A549 (cell line): ENCODE results near the gene GPR55. TPM values are rescaled to one million over a fixed set of nuclear protein-coding genes. Genes with fewer than 3 reads are reported as not detected.

Experiments
- ATAC-seq, 2 experiments: fragments of 200-7000 bp in 1 of 2; fragments of >200 bp in 1 of 2; cut with Nextera tagmentation in 1 of 2; cut with Tn5 transposase in 1 of 2; 3 replicates each; pipeline versions ENCODE4 v1.8.0 to v1.9.1; 2018 to 2020; ENCODE audit warnings: mild to moderate bottlenecking in 1 of 2, moderate library complexity in 1 of 2
- CTCF ChIA-PET: fragments of 300-600 bp; sonication (Branson Sonifier 250); formaldehyde crosslinking; extraction: SDS; loops from one replicate; lab custom pipeline; 2021; ENCODE audit warnings: antibody characterized with exemption, inconsistent platforms; lab: Yijun Ruan, JAX
- POLR2A ChIA-PET: fragments of 350-600 bp; formaldehyde crosslinking; extraction: SDS; loops from one replicate; lab custom pipeline; 2021; ENCODE audit warnings: antibody characterized with exemption, inconsistent platforms; lab: Yijun Ruan, JAX
- DNase-seq, 2 experiments: peaks; one replicate each; pipeline versions ENCODE4 v3.0.0 to v3.0.0-alpha.2; 2011 to 2016; ENCODE audit warnings: low read depth in 1 of 2, low spot score in 1 of 2
- FAIRE-seq: peaks from 2 replicates; lab custom pipeline; 2011; peaks lifted over from hg19 to GRCh38; lab: Jason Lieb, UNC
- H3K27ac ChIP-seq, 2 experiments: fragments of >200 bp; sonication (Bioruptor Twin); formaldehyde crosslinking; 3 replicates each; pipeline ENCODE4 v1.5.1; 2016 to 2017
- H3K4me1 ChIP-seq: fragments of >200 bp; sonication (Bioruptor Twin); formaldehyde crosslinking; 3 replicates; pipeline ENCODE4 v1.6.1; 2016
- H3K4me2 ChIP-seq: fragments of >200 bp; sonication (Bioruptor Twin); formaldehyde crosslinking; 3 replicates; pipeline ENCODE4 v1.6.1; 2016
- H3K4me3 ChIP-seq: fragments of >200 bp; sonication (Bioruptor Twin); formaldehyde crosslinking; 3 replicates; pipeline ENCODE4 v1.5.1; 2016
- H3K9me3 ChIP-seq: fragments of >200 bp; sonication (Bioruptor Twin); formaldehyde crosslinking; 3 replicates; pipeline ENCODE4 v1.6.1; 2016
- BCL3 ChIP-seq: fragments of >200 bp; sonication (Bioruptor Twin); formaldehyde crosslinking; IDR thresholded peaks from 3 replicates; pipeline ENCODE4 v1.6.1; 2016
- CBX8 ChIP-seq: fragments of 200-600 bp; sonication (generic); IDR thresholded peaks from 2 replicates; pipeline ENCODE4 v1.6.1; 2016
- E2F6 ChIP-seq: IDR thresholded peaks from 2 replicates; pipeline ENCODE4 v1.6.1; 2012; ENCODE audit warnings: low read depth, borderline replicate concordance
- EHF ChIP-seq: fragments of 250-450 bp; sonication (Bioruptor Pico); IDR thresholded peaks from 2 replicates; pipeline ENCODE4 v1.5.0; 2020; ENCODE audit warnings: mild to moderate bottlenecking
- EP300 ChIP-seq, 2 experiments: fragments of >200 bp; sonication (Bioruptor Twin); formaldehyde crosslinking; IDR thresholded peaks; 2 replicates in 1 of 2; 3 replicates in 1 of 2; pipeline ENCODE4 v1.6.1; 2016 to 2017
- FOSB ChIP-seq: fragments of 250-450 bp; sonication (Bioruptor Pico); IDR thresholded peaks from 2 replicates; pipeline ENCODE4 v1.5.0; 2020; ENCODE audit warnings: mild to moderate bottlenecking, moderate library complexity
- FOXS1 ChIP-seq: fragments of 250-450 bp; sonication (Bioruptor Pico); IDR thresholded peaks from 2 replicates; pipeline ENCODE4 v1.5.0; 2020; ENCODE audit warnings: mild to moderate bottlenecking, moderate library complexity
- GATA3 ChIP-seq: IDR thresholded peaks from 2 replicates; pipeline ENCODE4 v1.6.1; 2012; ENCODE audit warnings: borderline replicate concordance
- HES2 ChIP-seq: fragments of >200 bp; sonication (Bioruptor Twin); formaldehyde crosslinking; IDR thresholded peaks from 2 replicates; pipeline ENCODE4 v1.6.1; 2016
- HEYL ChIP-seq: fragments of 250-450 bp; sonication (Bioruptor Pico); IDR thresholded peaks from 2 replicates; pipeline ENCODE4 v1.8.0; 2021; ENCODE audit warnings: mild to moderate bottlenecking, moderate library complexity
- HOXB5 ChIP-seq: fragments of 250-450 bp; sonication (Bioruptor Pico); IDR thresholded peaks from 2 replicates; pipeline ENCODE4 v1.5.0; 2020; ENCODE audit warnings: mild to moderate bottlenecking, moderate library complexity
- MAX ChIP-seq: IDR thresholded peaks from 2 replicates; pipeline ENCODE4 v1.6.1; 2012
- MYC ChIP-seq: IDR thresholded peaks from 2 replicates; pipeline ENCODE4 v1.6.1; 2012; ENCODE audit warnings: mild to moderate bottlenecking, inconsistent platforms, low read length, improper control_type of control experiment, borderline replicate concordance
- NFE2L2 ChIP-seq: fragments of 150-350 bp; conservative IDR thresholded peaks from 2 replicates; pipeline ENCODE4 v1.6.1; 2014; ENCODE audit warnings: low read length
- NR3C1 ChIP-seq: fragments of >200 bp; sonication (Bioruptor Twin); formaldehyde crosslinking; IDR thresholded peaks from 3 replicates; pipeline ENCODE4 v1.6.1; 2017
- PHF8 ChIP-seq: fragments of 200-600 bp; sonication (generic); IDR thresholded peaks from 2 replicates; pipeline ENCODE4 v1.6.1; 2016; ENCODE audit warnings: low read depth, mild to moderate bottlenecking, antibody characterized with exemption, moderate library complexity, borderline replicate concordance
- POLR2AphosphoS2 ChIP-seq: conservative IDR thresholded peaks from 2 replicates; pipeline ENCODE4 v1.6.1; 2012; ENCODE audit warnings: low read length, improper control_type of control experiment, inconsistent platforms
- RARB ChIP-seq: fragments of 250-450 bp; sonication (Bioruptor Pico); IDR thresholded peaks from 2 replicates; pipeline ENCODE4 v1.8.0; 2021; ENCODE audit warnings: mild to moderate bottlenecking, moderate library complexity
- RNF2 ChIP-seq: fragments of 200-600 bp; sonication (generic); IDR thresholded peaks from 2 replicates; pipeline ENCODE4 v1.6.1; 2016; ENCODE audit warnings: low read depth, mild to moderate bottlenecking, antibody characterized with exemption, moderate library complexity, borderline replicate concordance
- SMC3 ChIP-seq: fragments of >200 bp; sonication (Bioruptor Twin); formaldehyde crosslinking; IDR thresholded peaks from 3 replicates; pipeline ENCODE4 v1.6.1; 2018; ENCODE audit warnings: inconsistent platforms
- TFCP2L1 ChIP-seq: fragments of 250-450 bp; sonication (Bioruptor Pico); IDR thresholded peaks from 2 replicates; pipeline ENCODE4 v1.5.0; 2021; ENCODE audit warnings: mild to moderate bottlenecking
- ZC3H11A ChIP-seq: fragments of 450-650 bp; IDR thresholded peaks from 2 replicates; pipeline ENCODE4 v1.6.1; 2014; ENCODE audit warnings: antibody characterized with exemption, mild to moderate bottlenecking
- ZNF302 ChIP-seq: fragments of 250-450 bp; sonication (Bioruptor Pico); IDR thresholded peaks from 2 replicates; pipeline ENCODE4 v1.9.0; 2021; ENCODE audit warnings: inconsistent platforms, mild to moderate bottlenecking, moderate library complexity
- WGBS: methylation state at CpG from one replicate; pipeline ENCODE4 v1.1.6; 2017; ENCODE audit errors: missing lambda C conversion rate; 5-methylcytosine and 5-hydroxymethylcytosine counted together
- polyA plus RNA-seq, 4 experiments: library from polyadenylated mRNA; depleted of rRNA in 3 of 4; stranded (reverse); fragments of >200 nt; fragmentation: RNase III in 1 of 4; extraction: RNeasy Plus Mini Kit Qiagen cat#74134 plus additional on column Dnase treatment in 1 of 4; gene quantifications; 2 replicates in 3 of 4; 3 replicates in 1 of 4; pipeline ENCODE4 v1.2.3, GENCODE V29; 2011 to 2017

GPR55 gene
- polyA plus RNA-seq, 2 of the 4 experiments (the other 2 are of a cell fraction), result not detected

- no peaks in the 10 kb centered on the region for H3K9me3 ChIP-seq
- no peak overlapping the region for H3K4me3 ChIP-seq
- no peaks in the 10 kb centered on the region for H3K4me1 ChIP-seq
- FAIRE-seq (no peak), ATAC-seq (peak in 1 of 2 experiments; percentile 74; a peak in 3 of 6 replicates), DNase-seq (peak in 1 of 2 experiments; percentile 23)
- CTCF ChIA-PET, result interaction anchor here (0.7 to 1.7 kb wide), 4 partner anchors 9 to 61 kb away, joined by 3 to 8 read pairs (median 4); no protein-coding TSS in a partner anchor
- no peak for TF ChIP-seq POLR2AphosphoS2
- H3K4me2 ChIP-seq, result no peak overlapping the region
- POLR2A ChIA-PET, result no interaction called here
- WGBS, result 86% methylated on average over 8 of the region's 11 CpGs
- no peak overlapping the region for H3K27ac ChIP-seq
Measured at GRCh38 chr2:230925879-230926765, 1.1 kb upstream of the GPR55 start.

GRCh38 chr2:230925443-230925878 lies 419 bp upstream of the GPR55 start:
- TF ChIP-seq ZC3H11A (no peak), FOSB (CRISPR knock-in tag) (no peak), HEYL (CRISPR knock-in tag) (no peak), ZNF302 (CRISPR knock-in tag) (no peak), HOXB5 (CRISPR knock-in tag) (no peak), NR3C1 (no peak), TFCP2L1 (CRISPR knock-in tag) (no peak), MYC (no peak), GATA3 (no peak), EHF (no peak), POLR2AphosphoS2 (no peak)
- no peak overlapping the region for H3K27ac ChIP-seq
- H3K4me3 ChIP-seq, result no peak overlapping the region
- FAIRE-seq (no peak), ATAC-seq (no peak), DNase-seq (no peak)
- H3K4me1 ChIP-seq, result no peaks in the 10 kb centered on the region
- ChIA-PET POLR2A (no interaction called here), CTCF (interaction anchor here (0.7 kb wide), 1 partner anchor 15 kb away, joined by 3 read pairs; no protein-coding TSS in a partner anchor)
- WGBS, result 78% methylated on average over 9 of the region's 9 CpGs
- no peak overlapping the region for H3K4me2 ChIP-seq
- H3K9me3 ChIP-seq, result no peaks in the 10 kb centered on the region

GRCh38 chr2:230924092-230924469 lies 961 bp downstream of the GPR55 start:
- WGBS, result 52% methylated on average over 6 of the region's 6 CpGs
- ChIA-PET CTCF (interaction anchor here (0.9 to 1.6 kb wide), 3 partner anchors 18 to 64 kb away, joined by 3 to 4 read pairs (median 3); no protein-coding TSS in a partner anchor), POLR2A (no interaction called here)
- ATAC-seq (peak in 1 of 2 experiments; percentile 44; a peak in 3 of 6 replicates), DNase-seq (no peak), FAIRE-seq (no peak)
- Histone ChIP-seq H3K4me3 (no peak overlapping the region), H3K27ac (no peak overlapping the region), H3K4me1 (no peaks in the 10 kb centered on the region), H3K9me3 (no peaks in the 10 kb centered on the region), H3K4me2 (no peak overlapping the region)
- TF ChIP-seq BCL3 (no peak), MAX (no peak), RARB (CRISPR knock-in tag) (no peak), CBX8 (no peak), EP300 (IDR thresholded peaks at IDR 0.05) (no peak), RNF2 (no peak), HOXB5 (CRISPR knock-in tag) (no peak), FOXS1 (CRISPR knock-in tag) (no peak), PHF8 (no peak), GATA3 (no peak), HEYL (CRISPR knock-in tag) (no peak), FOSB (CRISPR knock-in tag) (no peak), HES2 (no peak), SMC3 (no peak), EHF (no peak), NFE2L2 (no peak), E2F6 (no peak)
